ENCODE measurements around the gene CMSS1. TPM values are rescaled to one million over a fixed set of nuclear protein-coding genes. Genes with fewer than 3 reads are reported as not detected.

The CMSS1 gene
- total RNA-seq, 1 experiment from 2014 or later: 86.3 TPM

DNA sequence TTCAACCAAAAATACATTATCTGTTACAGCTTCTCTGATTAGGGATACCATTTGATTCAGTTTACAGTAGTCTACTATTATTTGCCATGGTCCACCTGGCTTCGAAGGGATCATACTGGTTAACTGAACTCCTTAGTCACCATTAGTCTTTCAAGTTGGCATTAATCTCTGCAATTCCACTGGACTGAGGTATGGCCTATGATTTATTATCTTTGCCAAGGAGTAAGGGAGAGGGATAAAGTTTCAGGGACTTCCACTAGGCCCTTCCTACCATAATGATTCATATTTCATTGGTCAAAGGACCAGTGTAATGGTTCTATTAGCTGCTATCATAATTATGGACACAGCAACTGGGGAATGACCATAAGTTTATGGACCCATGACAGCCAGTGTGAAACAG lies 7.3 kb upstream of the CMSS1 start:
- DNase-seq (ENCODE audit: low read depth, low spot score) (no peak), ATAC-seq (no peak)
- no peak overlapping the region for H3K27ac ChIP-seq (ENCODE audit: low read length)
- CTCF ChIA-PET: no interaction called here
- intact Hi-C loops (cut with micrococcal nuclease; ENCODE audit: unreplicated experiment) (no loop called here), in situ Hi-C loops (cut with HindIII; ENCODE audit: low pct_unique_long_range_greater_than_20kb, low sequenced_read_pairs) (no loop called here)
- peaks cover 3% of the 10 kb centered on the region for H3K27me3 ChIP-seq (ENCODE audit: control insufficient read depth, insufficient read depth, low read length)
- no peak overlapping the region for H3K4me3 ChIP-seq (ENCODE audit: low read depth in 2 of 2, low read length in 2 of 2)
- no peaks in the 10 kb centered on the region for H3K9me3 ChIP-seq (ENCODE audit: control insufficient read depth, insufficient read depth, low read depth, low read length)
- TF ChIP-seq, protein P1, sequence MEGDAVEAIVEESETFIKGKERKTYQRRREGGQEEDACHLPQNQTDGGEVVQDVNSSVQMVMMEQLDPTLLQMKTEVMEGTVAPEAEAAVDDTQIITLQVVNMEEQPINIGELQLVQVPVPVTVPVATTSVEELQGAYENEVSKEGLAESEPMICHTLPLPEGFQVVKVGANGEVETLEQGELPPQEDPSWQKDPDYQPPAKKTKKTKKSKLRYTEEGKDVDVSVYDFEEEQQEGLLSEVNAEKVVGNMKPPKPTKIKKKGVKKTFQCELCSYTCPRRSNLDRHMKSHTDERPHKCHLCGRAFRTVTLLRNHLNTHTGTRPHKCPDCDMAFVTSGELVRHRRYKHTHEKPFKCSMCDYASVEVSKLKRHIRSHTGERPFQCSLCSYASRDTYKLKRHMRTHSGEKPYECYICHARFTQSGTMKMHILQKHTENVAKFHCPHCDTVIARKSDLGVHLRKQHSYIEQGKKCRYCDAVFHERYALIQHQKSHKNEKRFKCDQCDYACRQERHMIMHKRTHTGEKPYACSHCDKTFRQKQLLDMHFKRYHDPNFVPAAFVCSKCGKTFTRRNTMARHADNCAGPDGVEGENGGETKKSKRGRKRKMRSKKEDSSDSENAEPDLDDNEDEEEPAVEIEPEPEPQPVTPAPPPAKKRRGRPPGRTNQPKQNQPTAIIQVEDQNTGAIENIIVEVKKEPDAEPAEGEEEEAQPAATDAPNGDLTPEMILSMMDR (IDR thresholded peaks at IDR 0.05): no peak
- TF ChIP-seq SIN3A (IDR thresholded peaks at IDR 0.05; ENCODE audit: borderline replicate concordance, insufficient read depth, low read depth, low read length): no peak
- no peak for TF ChIP-seq TCF7L2 (IDR thresholded peaks at IDR 0.05; ENCODE audit: low read depth, low read length)
- TF ChIP-seq POLR2AphosphoS5 (IDR thresholded peaks at IDR 0.05; ENCODE audit: low read depth, low read length): no peak
- TF ChIP-seq, protein P2, sequence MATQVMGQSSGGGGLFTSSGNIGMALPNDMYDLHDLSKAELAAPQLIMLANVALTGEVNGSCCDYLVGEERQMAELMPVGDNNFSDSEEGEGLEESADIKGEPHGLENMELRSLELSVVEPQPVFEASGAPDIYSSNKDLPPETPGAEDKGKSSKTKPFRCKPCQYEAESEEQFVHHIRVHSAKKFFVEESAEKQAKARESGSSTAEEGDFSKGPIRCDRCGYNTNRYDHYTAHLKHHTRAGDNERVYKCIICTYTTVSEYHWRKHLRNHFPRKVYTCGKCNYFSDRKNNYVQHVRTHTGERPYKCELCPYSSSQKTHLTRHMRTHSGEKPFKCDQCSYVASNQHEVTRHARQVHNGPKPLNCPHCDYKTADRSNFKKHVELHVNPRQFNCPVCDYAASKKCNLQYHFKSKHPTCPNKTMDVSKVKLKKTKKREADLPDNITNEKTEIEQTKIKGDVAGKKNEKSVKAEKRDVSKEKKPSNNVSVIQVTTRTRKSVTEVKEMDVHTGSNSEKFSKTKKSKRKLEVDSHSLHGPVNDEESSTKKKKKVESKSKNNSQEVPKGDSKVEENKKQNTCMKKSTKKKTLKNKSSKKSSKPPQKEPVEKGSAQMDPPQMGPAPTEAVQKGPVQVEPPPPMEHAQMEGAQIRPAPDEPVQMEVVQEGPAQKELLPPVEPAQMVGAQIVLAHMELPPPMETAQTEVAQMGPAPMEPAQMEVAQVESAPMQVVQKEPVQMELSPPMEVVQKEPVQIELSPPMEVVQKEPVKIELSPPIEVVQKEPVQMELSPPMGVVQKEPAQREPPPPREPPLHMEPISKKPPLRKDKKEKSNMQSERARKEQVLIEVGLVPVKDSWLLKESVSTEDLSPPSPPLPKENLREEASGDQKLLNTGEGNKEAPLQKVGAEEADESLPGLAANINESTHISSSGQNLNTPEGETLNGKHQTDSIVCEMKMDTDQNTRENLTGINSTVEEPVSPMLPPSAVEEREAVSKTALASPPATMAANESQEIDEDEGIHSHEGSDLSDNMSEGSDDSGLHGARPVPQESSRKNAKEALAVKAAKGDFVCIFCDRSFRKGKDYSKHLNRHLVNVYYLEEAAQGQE (IDR thresholded peaks at IDR 0.05; ENCODE audit: insufficient read depth in 1 of 2, low read depth in 2 of 2, low read length in 1 of 2): no peak
- BruUV-seq (replicated peaks): no TSS peak
- no peaks in the 10 kb centered on the region for H3K36me3 ChIP-seq (ENCODE audit: control insufficient read depth, insufficient read depth, low read length)
- no peaks in the 10 kb centered on the region for H3K4me1 ChIP-seq (ENCODE audit: control insufficient read depth, insufficient read depth, low read length)
- POLR2A ChIA-PET: no interaction called here

DNA sequence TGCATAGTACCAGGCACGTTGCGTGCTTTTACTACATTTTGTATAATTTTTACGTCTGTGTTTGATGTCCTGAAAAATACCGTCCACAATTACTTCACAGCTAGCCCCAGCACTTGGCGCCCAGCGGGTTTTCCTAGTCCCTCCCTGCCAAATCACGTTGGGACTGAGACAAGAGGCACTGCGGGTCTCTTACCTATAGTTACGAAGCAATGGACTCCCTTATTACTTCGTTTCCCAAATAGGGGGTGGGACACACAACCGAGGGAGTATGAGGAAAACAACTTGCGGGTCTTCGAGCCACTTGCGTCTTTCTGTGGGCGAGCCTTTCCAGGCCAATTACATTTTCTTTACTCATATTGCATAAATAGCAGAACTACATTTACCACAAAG lies 620 bp upstream of the CMSS1 start:
- intact Hi-C loops (cut with micrococcal nuclease; ENCODE audit: unreplicated experiment): no loop called here
- TSS peak; percentile 94 for BruUV-seq (replicated peaks)

More for the DNA sequence above, 620 bp upstream of the CMSS1 start:
- no peaks in the 10 kb centered on the region for H3K9me3 ChIP-seq (ENCODE audit: control insufficient read depth, insufficient read depth, low read depth, low read length)
- in situ Hi-C loops (cut with HindIII; ENCODE audit: low pct_unique_long_range_greater_than_20kb, low sequenced_read_pairs): no loop called here
- H3K27ac ChIP-seq (ENCODE audit: low read length): peak overlapping the region; percentile 94
- CTCF ChIA-PET: no interaction called here
- peak; percentile 12 for ATAC-seq
- peak overlapping the region; percentile 80 to 89 for H3K4me3 ChIP-seq (ENCODE audit: low read depth in 2 of 2, low read length in 2 of 2)
- H3K36me3 ChIP-seq (ENCODE audit: control insufficient read depth, insufficient read depth, low read length): no peaks in the 10 kb centered on the region
- TF ChIP-seq POLR2AphosphoS5 (IDR thresholded peaks at IDR 0.05; ENCODE audit: low read depth, low read length): no peak
- TF ChIP-seq, protein P2 (IDR thresholded peaks at IDR 0.05; ENCODE audit: insufficient read depth in 1 of 2, low read depth in 2 of 2, low read length in 1 of 2): no peak
- no peak for TF ChIP-seq SIN3A (IDR thresholded peaks at IDR 0.05; ENCODE audit: borderline replicate concordance, insufficient read depth, low read depth, low read length)
- TF ChIP-seq, protein P1 (IDR thresholded peaks at IDR 0.05): no peak
- no peak for TF ChIP-seq TCF7L2 (IDR thresholded peaks at IDR 0.05; ENCODE audit: low read depth, low read length)
- no peaks in the 10 kb centered on the region; the same call in 1 of the 2 replicates for H3K27me3 ChIP-seq (ENCODE audit: control insufficient read depth, insufficient read depth, low read length)
- POLR2A ChIA-PET: interaction anchor here (1.0 kb wide), 1 partner anchor 444 kb away, joined by 3 read pairs; the partner anchor contains the start of gene TBC1D23
- peaks cover 8% of the 10 kb centered on the region; the same call in 1 of the 2 replicates for H3K4me1 ChIP-seq (ENCODE audit: control insufficient read depth, insufficient read depth, low read length)
- DNase-seq (ENCODE audit: low read depth, low spot score): no peak
